ENCODE data around the gene JMJD1C. TPM values are rescaled to one million over a fixed set of nuclear protein-coding genes. Genes with fewer than 3 reads are reported as not detected.

The JMJD1C gene
- total RNA-seq, 1 experiment from 2014 or later = 67.6 TPM

DNA sequence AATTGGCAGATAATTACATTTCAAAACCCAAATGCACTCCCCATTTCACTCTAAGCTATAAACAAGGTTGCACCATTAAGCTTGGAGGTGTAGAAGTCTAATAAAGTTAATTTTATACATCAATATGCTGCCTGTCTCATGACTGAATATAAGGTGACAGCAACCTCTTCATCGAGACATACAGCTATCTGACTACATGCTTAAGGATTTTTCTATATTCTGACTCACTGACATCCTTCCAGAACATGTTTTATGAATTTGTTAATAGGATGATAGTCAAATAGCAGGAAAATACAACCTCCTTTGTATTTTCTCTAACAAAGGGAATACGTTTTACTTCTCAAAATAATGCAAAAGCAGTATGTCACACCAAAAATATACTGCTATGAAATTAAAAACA lies 256.1 kb downstream of the JMJD1C start:
- intact Hi-C loops (cut with micrococcal nuclease; ENCODE audit: unreplicated experiment) = no loop called here
- CTCF ChIA-PET = no interaction called here
- TF ChIP-seq, protein P1, sequence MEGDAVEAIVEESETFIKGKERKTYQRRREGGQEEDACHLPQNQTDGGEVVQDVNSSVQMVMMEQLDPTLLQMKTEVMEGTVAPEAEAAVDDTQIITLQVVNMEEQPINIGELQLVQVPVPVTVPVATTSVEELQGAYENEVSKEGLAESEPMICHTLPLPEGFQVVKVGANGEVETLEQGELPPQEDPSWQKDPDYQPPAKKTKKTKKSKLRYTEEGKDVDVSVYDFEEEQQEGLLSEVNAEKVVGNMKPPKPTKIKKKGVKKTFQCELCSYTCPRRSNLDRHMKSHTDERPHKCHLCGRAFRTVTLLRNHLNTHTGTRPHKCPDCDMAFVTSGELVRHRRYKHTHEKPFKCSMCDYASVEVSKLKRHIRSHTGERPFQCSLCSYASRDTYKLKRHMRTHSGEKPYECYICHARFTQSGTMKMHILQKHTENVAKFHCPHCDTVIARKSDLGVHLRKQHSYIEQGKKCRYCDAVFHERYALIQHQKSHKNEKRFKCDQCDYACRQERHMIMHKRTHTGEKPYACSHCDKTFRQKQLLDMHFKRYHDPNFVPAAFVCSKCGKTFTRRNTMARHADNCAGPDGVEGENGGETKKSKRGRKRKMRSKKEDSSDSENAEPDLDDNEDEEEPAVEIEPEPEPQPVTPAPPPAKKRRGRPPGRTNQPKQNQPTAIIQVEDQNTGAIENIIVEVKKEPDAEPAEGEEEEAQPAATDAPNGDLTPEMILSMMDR (IDR thresholded peaks at IDR 0.05; ENCODE audit: unreplicated experiment) = no peak
- H3K27ac Mint-ChIP-seq (ENCODE audit: unreplicated experiment) = no peak overlapping the region
- no peaks in the 10 kb centered on the region for H3K27me3 Mint-ChIP-seq (ENCODE audit: unreplicated experiment)
- BruUV-seq (replicated peaks) = no TSS peak
- H3K9me3 Mint-ChIP-seq (ENCODE audit: low read depth, unreplicated experiment) = no peaks in the 10 kb centered on the region
- H3K4me1 Mint-ChIP-seq (ENCODE audit: low read depth, unreplicated experiment) = peaks cover 7% of the 10 kb centered on the region
- DNase-seq = no peak
- H3K4me3 Mint-ChIP-seq (ENCODE audit: low read depth, unreplicated experiment) = no peak overlapping the region
- H3K36me3 Mint-ChIP-seq (ENCODE audit: insufficient read depth, unreplicated experiment) = peaks cover 57% of the 10 kb centered on the region

DNA sequence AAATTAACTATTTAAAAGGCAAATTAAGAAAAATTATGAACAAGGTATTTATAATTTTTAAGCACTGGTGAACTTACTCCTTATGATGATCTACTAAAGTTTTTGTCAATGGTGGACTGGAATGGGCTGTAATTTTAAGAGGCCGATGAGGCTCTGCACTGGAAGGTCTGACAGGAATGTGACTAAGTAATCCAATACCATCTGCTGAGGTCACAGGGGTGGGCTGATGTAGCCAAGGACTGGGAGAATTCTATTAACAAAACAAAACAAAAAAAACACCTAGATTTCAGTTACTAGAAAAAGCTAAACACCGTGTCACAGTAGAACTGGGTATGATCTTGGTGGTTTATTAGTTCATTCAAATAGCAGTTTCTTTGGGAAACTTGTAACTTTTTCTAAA lies 256.8 kb downstream of the JMJD1C start:
- Mint-ChIP-seq H3K36me3 (ENCODE audit: insufficient read depth, unreplicated experiment) (peaks cover 53% of the 10 kb centered on the region), H3K27ac (ENCODE audit: unreplicated experiment) (no peak overlapping the region), H3K4me1 (ENCODE audit: low read depth, unreplicated experiment) (peaks cover 7% of the 10 kb centered on the region), H3K4me3 (ENCODE audit: low read depth, unreplicated experiment) (no peak overlapping the region), H3K27me3 (ENCODE audit: unreplicated experiment) (no peaks in the 10 kb centered on the region), H3K9me3 (ENCODE audit: low read depth, unreplicated experiment) (no peaks in the 10 kb centered on the region)
- CTCF ChIA-PET = no interaction called here
- intact Hi-C loops (cut with micrococcal nuclease; ENCODE audit: unreplicated experiment) = no loop called here
- TF ChIP-seq, protein P1 (IDR thresholded peaks at IDR 0.05; ENCODE audit: unreplicated experiment) = no peak
- no peak for DNase-seq
- BruUV-seq (replicated peaks) = no TSS peak

DNA sequence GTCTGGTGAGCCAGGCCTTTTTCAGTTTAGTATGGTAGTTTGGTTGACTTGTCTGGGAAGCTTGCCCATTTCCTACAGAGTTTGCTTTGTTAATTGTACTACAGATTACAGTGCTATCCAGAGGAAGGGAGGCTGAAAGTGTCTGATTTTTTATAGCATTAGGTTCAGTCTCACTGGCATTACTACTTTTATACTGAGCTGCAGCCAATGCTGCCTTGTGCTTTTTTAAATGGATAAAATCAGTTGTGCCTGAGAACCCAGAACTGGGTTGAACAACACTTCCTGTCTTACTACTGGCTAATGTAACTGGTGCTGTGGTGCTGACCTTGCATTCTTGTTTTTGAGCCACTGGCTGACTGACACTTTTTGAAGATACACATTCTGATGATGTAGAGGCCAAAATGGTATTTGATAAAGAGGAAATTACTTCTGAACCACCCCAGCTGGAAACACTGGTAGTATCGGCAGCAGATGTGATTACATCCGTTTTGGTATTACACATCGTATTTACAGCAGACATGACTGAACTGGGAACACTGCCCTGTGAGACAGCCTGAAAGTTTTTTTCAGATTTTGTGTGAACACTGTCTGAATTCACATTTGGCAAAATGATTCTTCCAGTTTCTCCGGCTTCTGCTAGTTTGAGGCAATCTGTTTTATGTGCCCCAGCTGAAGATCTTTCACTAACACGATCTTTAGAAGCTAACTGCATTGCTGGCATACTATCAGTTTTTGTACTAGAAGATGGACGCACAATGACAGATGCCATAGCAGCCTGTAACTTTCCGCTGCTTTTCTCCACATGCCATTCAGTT lies 258.6 kb downstream of the JMJD1C start:
- Mint-ChIP-seq H3K27ac (ENCODE audit: unreplicated experiment) (no peak overlapping the region), H3K4me3 (ENCODE audit: low read depth, unreplicated experiment) (no peak overlapping the region), H3K4me1 (ENCODE audit: low read depth, unreplicated experiment) (no peaks in the 10 kb centered on the region), H3K36me3 (ENCODE audit: insufficient read depth, unreplicated experiment) (peaks cover 46% of the 10 kb centered on the region), H3K27me3 (ENCODE audit: unreplicated experiment) (no peaks in the 10 kb centered on the region), H3K9me3 (ENCODE audit: low read depth, unreplicated experiment) (no peaks in the 10 kb centered on the region)
- no TSS peak for BruUV-seq (replicated peaks)
- intact Hi-C loops (cut with micrococcal nuclease; ENCODE audit: unreplicated experiment) = no loop called here
- CTCF ChIA-PET = no interaction called here
- no peak for DNase-seq
- TF ChIP-seq, protein P1 (IDR thresholded peaks at IDR 0.05; ENCODE audit: unreplicated experiment) = no peak

DNA sequence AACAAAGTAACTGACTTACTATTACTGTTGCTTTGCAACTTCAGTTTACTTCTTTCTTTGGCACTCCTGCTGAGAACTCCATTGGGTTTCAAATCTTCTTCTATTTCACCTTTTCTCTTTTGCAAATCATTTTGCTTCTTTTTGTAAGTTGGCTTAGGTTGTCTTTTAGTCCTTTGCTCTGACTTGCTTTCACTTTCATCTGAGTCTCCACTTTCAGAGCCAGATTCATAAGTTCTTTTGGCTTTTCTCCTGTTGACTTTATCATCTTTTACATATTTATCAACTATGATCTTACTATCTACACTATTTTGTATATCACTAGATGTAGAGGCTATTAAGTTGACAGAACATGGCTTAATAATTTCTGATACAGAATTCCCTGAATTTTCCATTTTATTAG lies 259.2 kb downstream of the JMJD1C start:
- intact Hi-C loops (cut with micrococcal nuclease; ENCODE audit: unreplicated experiment) = no loop called here
- H3K4me1 Mint-ChIP-seq (ENCODE audit: low read depth, unreplicated experiment) = no peaks in the 10 kb centered on the region
- H3K27ac Mint-ChIP-seq (ENCODE audit: unreplicated experiment) = no peak overlapping the region
- H3K27me3 Mint-ChIP-seq (ENCODE audit: unreplicated experiment) = no peaks in the 10 kb centered on the region
- H3K36me3 Mint-ChIP-seq (ENCODE audit: insufficient read depth, unreplicated experiment) = peaks cover 43% of the 10 kb centered on the region
- DNase-seq = no peak
- no peaks in the 10 kb centered on the region for H3K9me3 Mint-ChIP-seq (ENCODE audit: low read depth, unreplicated experiment)
- BruUV-seq (replicated peaks) = no TSS peak
- CTCF ChIA-PET = no interaction called here
- TF ChIP-seq, protein P1 (IDR thresholded peaks at IDR 0.05; ENCODE audit: unreplicated experiment) = no peak
- no peak overlapping the region for H3K4me3 Mint-ChIP-seq (ENCODE audit: low read depth, unreplicated experiment)
